HepG2 (cell line): ENCODE data around the gene LBX2. TPM values are rescaled to one million over a fixed set of nuclear protein-coding genes. Genes with fewer than 3 reads are reported as not detected.

Source experiments
- DPF2 ChIP-seq: sonication (generic); formaldehyde crosslinking; IDR thresholded peaks from 2 replicates; pipeline ENCODE4 v1.4.0; 2020; ENCODE audit warnings: mild to moderate bottlenecking, low read depth, missing genetic modification reagents, borderline replicate concordance
- GATA4 ChIP-seq: sonication (generic); IDR thresholded peaks from 2 replicates; pipeline ENCODE4 v1.6.1; 2016; ENCODE audit warnings: antibody characterized with exemption, low read depth, borderline replicate concordance
- HCFC1 ChIP-seq: fragments of 150-350 bp; IDR thresholded peaks from 2 replicates; pipeline ENCODE4 v1.6.1; 2014; ENCODE audit warnings: low read depth, low read length
- IKZF4 ChIP-seq: sonication (generic); formaldehyde crosslinking; IDR thresholded peaks from 2 replicates; pipeline ENCODE4 v1.5.1; 2020; ENCODE audit warnings: borderline replicate concordance, mild to moderate bottlenecking, low read depth, missing genetic modification reagents; ENCODE audit errors: not compliant biosample characterization
- KDM6A ChIP-seq: IDR thresholded peaks from 2 replicates; pipeline ENCODE4 v1.6.1; 2016; ENCODE audit warnings: low read depth
- MAFF ChIP-seq: IDR thresholded peaks from 2 replicates; pipeline ENCODE4 v1.6.1; 2011; ENCODE audit warnings: low read depth, low read length, improper control_type of control experiment
- PCBP1 ChIP-seq: fragments of 200-400 bp; formaldehyde crosslinking; IDR thresholded peaks from 2 replicates; pipeline ENCODE4 v1.6.1; 2017; ENCODE audit warnings: mild to moderate bottlenecking, low read depth, low read length, borderline replicate concordance
- RFX5 ChIP-seq: IDR thresholded peaks from 2 replicates; pipeline ENCODE4 v1.6.1; 2011; ENCODE audit warnings: low read depth, low read length, improper control_type of control experiment
- SAP130 ChIP-seq: IDR thresholded peaks from 2 replicates; pipeline ENCODE4 v1.6.1; 2016; ENCODE audit warnings: low read depth
- SP140L ChIP-seq: sonication (generic); formaldehyde crosslinking; IDR thresholded peaks from 2 replicates; pipeline ENCODE4 v1.4.0; 2020; ENCODE audit warnings: missing genetic modification reagents, borderline replicate concordance
- THYN1 ChIP-seq: sonication (generic); formaldehyde crosslinking; IDR thresholded peaks from 2 replicates; pipeline ENCODE4 v1.8.1; 2023; ENCODE audit warnings: low read depth, mild to moderate bottlenecking, moderate library complexity, missing genetic modification reagents, borderline replicate concordance
- ZFX ChIP-seq: sonication (generic); formaldehyde crosslinking; IDR thresholded peaks from 2 replicates; pipeline ENCODE4 v1.4.0; 2020; ENCODE audit warnings: mild to moderate bottlenecking, low read depth, missing genetic modification reagents, moderate library complexity
- ZNF446 ChIP-seq: sonication (generic); formaldehyde crosslinking; IDR thresholded peaks from 2 replicates; pipeline ENCODE4 v1.5.0; 2020; ENCODE audit warnings: mild to moderate bottlenecking, missing genetic modification reagents
- ZNF543 ChIP-seq: sonication (generic); formaldehyde crosslinking; IDR thresholded peaks from 2 replicates; pipeline ENCODE4 v1.4.0; 2020; ENCODE audit warnings: mild to moderate bottlenecking, missing genetic modification reagents
- ZNF567 ChIP-seq: sonication (generic); formaldehyde crosslinking; IDR thresholded peaks from 2 replicates; pipeline ENCODE4 v1.8.1; 2023; ENCODE audit warnings: mild to moderate bottlenecking, missing genetic modification reagents, borderline replicate concordance
- ZNF607 ChIP-seq: sonication (generic); formaldehyde crosslinking; IDR thresholded peaks from 2 replicates; pipeline ENCODE4 v1.5.1; 2020; ENCODE audit warnings: missing genetic modification reagents, mild to moderate bottlenecking, borderline replicate concordance
- ZNF652 ChIP-seq: IDR thresholded peaks from 2 replicates; pipeline ENCODE4 v1.6.1; 2016; ENCODE audit warnings: low read depth, borderline replicate concordance
- ZSCAN29 ChIP-seq: sonication (generic); formaldehyde crosslinking; conservative IDR thresholded peaks from 2 replicates; pipeline ENCODE4 v1.4.0; 2020; ENCODE audit warnings: mild to moderate bottlenecking, missing genetic modification reagents
- polyA plus RNA-seq, 8 experiments: library from polyadenylated mRNA; depleted of rRNA in 3 of 8; stranded (reverse) in 7 of 8; unstranded in 1 of 8; fragments of >200 nt; fragmentation: Illumina TruSeq in 4 of 8; extraction: Trizol in 4 of 8; gene quantifications; 2 replicates each; pipeline versions ENCODE4 v1.2.1 to v1.2.3, GENCODE V29; 2011 to 2016; ENCODE audit warnings: low read depth in 4 of 8, missing spikeins in 1 of 8, mixed read lengths in 1 of 8; ENCODE audit not compliant: insufficient read depth in 1 of 8
- total RNA-seq, 5 experiments: library from RNA; depleted of rRNA; stranded (reverse); fragments of >200 nt; fragmentation: Illumina TruSeq; extraction: Trizol; gene quantifications; 2 replicates each; pipeline ENCODE4 v1.2.3, GENCODE V29; 2016; ENCODE audit warnings: low read depth in 1 of 5
- TF ChIP-seq, protein P1 (sequence below): sonication (generic); formaldehyde crosslinking; IDR thresholded peaks from 2 replicates; pipeline ENCODE4 v1.5.1; 2020; ENCODE audit warnings: missing genetic modification reagents, mild to moderate bottlenecking, borderline replicate concordance
- TF ChIP-seq, protein P2 (sequence below): sonication (generic); formaldehyde crosslinking; conservative IDR thresholded peaks from 2 replicates; pipeline ENCODE4 v1.4.0; 2020; ENCODE audit warnings: mild to moderate bottlenecking, missing genetic modification reagents, moderate library complexity
- TF ChIP-seq, protein P3 (sequence below): IDR thresholded peaks from 2 replicates; pipeline ENCODE4 v1.6.1; 2016
- TF ChIP-seq, protein P4 (sequence below): sonication (generic); formaldehyde crosslinking; IDR thresholded peaks from 2 replicates; pipeline ENCODE4 v1.5.0; 2020; ENCODE audit warnings: missing genetic modification reagents

The LBX2 gene
- total and polyA plus RNA-seq, 2 of the 13 experiments (the other 11 are each of a cell fraction or from before 2014, with no cell fraction given) = 6.4 to 8.1 TPM

DNA sequence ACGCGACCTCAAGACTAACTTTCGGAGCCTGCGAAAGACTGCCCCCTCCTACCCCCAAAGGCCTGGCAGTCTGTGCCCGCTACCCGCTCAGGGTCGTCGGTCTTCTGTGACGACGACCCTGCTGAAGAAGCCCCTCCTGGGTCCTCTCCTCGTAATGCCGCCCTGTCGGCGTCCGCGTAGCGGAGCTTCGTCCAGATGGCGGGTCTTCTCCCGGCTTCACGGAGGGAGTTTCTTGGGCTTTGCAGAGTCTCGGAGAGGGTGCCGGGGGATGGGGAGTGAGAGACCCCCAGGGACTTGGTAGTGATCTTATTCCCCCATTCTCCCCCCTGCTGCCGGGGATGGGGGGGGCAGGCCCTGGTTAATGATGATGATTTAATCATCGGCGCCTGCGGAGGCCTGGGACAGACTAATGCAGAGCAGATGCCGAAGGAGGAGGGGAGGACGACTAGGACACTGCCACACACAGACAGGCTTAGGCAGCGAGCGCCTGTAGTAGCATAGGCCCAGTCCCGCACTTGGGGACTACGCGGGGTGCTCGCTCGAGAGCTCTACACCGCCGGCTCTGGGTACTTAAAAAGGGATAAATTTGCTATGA is 8.6 kb upstream of the LBX2 start (continued):
- TF ChIP-seq ZFX (CRISPR knock-in tag) (peak; percentile 82), ZNF567 (no peak), SP140L (CRISPR knock-in tag) (no peak), RFX5 (no peak), ZNF607 (CRISPR knock-in tag) (no peak), SAP130 (CRISPR knock-in tag) (no peak; the same call in 1 of the 2 replicates), PCBP1 (0 out of 2 replicates have a peak, but pooled peaks have one; percentile 16), HCFC1 (no peak), GATA4 (no peak), ZNF446 (CRISPR knock-in tag) (no peak), ZSCAN29 (CRISPR knock-in tag) (no peak), ZNF543 (CRISPR knock-in tag) (no peak), KDM6A (CRISPR knock-in tag) (no peak), DPF2 (CRISPR knock-in tag) (no peak), ZNF652 (CRISPR knock-in tag) (no peak), MAFF (no peak), THYN1 (CRISPR knock-in tag) (no peak), IKZF4 (no peak)
- TF ChIP-seq, protein P1, sequence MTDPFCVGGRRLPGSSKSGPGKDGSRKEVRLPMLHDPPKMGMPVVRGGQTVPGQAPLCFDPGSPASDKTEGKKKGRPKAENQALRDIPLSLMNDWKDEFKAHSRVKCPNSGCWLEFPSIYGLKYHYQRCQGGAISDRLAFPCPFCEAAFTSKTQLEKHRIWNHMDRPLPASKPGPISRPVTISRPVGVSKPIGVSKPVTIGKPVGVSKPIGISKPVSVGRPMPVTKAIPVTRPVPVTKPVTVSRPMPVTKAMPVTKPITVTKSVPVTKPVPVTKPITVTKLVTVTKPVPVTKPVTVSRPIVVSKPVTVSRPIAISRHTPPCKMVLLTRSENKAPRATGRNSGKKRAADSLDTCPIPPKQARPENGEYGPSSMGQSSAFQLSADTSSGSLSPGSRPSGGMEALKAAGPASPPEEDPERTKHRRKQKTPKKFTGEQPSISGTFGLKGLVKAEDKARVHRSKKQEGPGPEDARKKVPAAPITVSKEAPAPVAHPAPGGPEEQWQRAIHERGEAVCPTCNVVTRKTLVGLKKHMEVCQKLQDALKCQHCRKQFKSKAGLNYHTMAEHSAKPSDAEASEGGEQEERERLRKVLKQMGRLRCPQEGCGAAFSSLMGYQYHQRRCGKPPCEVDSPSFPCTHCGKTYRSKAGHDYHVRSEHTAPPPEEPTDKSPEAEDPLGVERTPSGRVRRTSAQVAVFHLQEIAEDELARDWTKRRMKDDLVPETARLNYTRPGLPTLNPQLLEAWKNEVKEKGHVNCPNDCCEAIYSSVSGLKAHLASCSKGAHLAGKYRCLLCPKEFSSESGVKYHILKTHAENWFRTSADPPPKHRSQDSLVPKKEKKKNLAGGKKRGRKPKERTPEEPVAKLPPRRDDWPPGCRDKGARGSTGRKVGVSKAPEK (CRISPR knock-in tag) = no peak
- TF ChIP-seq, protein P2, sequence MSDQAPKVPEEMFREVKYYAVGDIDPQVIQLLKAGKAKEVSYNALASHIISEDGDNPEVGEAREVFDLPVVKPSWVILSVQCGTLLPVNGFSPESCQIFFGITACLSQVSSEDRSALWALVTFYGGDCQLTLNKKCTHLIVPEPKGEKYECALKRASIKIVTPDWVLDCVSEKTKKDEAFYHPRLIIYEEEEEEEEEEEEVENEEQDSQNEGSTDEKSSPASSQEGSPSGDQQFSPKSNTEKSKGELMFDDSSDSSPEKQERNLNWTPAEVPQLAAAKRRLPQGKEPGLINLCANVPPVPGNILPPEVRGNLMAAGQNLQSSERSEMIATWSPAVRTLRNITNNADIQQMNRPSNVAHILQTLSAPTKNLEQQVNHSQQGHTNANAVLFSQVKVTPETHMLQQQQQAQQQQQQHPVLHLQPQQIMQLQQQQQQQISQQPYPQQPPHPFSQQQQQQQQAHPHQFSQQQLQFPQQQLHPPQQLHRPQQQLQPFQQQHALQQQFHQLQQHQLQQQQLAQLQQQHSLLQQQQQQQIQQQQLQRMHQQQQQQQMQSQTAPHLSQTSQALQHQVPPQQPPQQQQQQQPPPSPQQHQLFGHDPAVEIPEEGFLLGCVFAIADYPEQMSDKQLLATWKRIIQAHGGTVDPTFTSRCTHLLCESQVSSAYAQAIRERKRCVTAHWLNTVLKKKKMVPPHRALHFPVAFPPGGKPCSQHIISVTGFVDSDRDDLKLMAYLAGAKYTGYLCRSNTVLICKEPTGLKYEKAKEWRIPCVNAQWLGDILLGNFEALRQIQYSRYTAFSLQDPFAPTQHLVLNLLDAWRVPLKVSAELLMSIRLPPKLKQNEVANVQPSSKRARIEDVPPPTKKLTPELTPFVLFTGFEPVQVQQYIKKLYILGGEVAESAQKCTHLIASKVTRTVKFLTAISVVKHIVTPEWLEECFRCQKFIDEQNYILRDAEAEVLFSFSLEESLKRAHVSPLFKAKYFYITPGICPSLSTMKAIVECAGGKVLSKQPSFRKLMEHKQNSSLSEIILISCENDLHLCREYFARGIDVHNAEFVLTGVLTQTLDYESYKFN = no peak
- TF ChIP-seq, protein P3, sequence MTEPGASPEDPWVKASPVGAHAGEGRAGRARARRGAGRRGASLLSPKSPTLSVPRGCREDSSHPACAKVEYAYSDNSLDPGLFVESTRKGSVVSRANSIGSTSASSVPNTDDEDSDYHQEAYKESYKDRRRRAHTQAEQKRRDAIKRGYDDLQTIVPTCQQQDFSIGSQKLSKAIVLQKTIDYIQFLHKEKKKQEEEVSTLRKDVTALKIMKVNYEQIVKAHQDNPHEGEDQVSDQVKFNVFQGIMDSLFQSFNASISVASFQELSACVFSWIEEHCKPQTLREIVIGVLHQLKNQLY (CRISPR knock-in tag) = no peak
- TF ChIP-seq, protein P4, sequence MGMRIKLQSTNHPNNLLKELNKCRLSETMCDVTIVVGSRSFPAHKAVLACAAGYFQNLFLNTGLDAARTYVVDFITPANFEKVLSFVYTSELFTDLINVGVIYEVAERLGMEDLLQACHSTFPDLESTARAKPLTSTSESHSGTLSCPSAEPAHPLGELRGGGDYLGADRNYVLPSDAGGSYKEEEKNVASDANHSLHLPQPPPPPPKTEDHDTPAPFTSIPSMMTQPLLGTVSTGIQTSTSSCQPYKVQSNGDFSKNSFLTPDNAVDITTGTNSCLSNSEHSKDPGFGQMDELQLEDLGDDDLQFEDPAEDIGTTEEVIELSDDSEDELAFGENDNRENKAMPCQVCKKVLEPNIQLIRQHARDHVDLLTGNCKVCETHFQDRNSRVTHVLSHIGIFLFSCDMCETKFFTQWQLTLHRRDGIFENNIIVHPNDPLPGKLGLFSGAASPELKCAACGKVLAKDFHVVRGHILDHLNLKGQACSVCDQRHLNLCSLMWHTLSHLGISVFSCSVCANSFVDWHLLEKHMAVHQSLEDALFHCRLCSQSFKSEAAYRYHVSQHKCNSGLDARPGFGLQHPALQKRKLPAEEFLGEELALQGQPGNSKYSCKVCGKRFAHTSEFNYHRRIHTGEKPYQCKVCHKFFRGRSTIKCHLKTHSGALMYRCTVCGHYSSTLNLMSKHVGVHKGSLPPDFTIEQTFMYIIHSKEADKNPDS = no peak
